Measurements from ENCODE around the gene HTR1B. TPM values are rescaled to one million over a fixed set of nuclear protein-coding genes. Genes with fewer than 3 reads are reported as not detected.

HTR1B gene
- total RNA-seq, 1 experiment from 2014 or later = not detected

- TF ChIP-seq EZH2 (IDR thresholded peaks at IDR 0.05; ENCODE audit: low read length, unreplicated experiment) = no peak
- TF ChIP-seq CTCF (conservative IDR thresholded peaks at IDR 0.05; ENCODE audit: low read depth, low read length) = no peak
- no peak for TF ChIP-seq EZH2phosphoT487 (IDR thresholded peaks at IDR 0.05; ENCODE audit: borderline replicate concordance, low read length)
- CTCF ChIA-PET = interaction anchor here (0.9 kb wide), 1 partner anchor 16 kb away, joined by 4 read pairs; no protein-coding TSS in a partner anchor
- POLR2A ChIA-PET (ENCODE audit: unreplicated experiment) = no interaction called here
- Histone ChIP-seq H3K9me2 (replicated peaks; ENCODE audit: low read length) (no peaks in the 10 kb centered on the region), H2AFZ (ENCODE audit: low read length) (no peak overlapping the region), H3K9me3 (ENCODE audit: low read length) (no peaks in the 10 kb centered on the region), H3K9ac (ENCODE audit: low read length) (no peak overlapping the region), H3F3A (ENCODE audit: low read length, unreplicated experiment) (no peaks in the 10 kb centered on the region), H3K36me3 (ENCODE audit: low read depth, low read length) (no peaks in the 10 kb centered on the region), H3K79me2 (ENCODE audit: low read length) (no peaks in the 10 kb centered on the region), H3K4me2 (ENCODE audit: low read length) (no peak overlapping the region), H3K27me3 (ENCODE audit: low read length) (no peaks in the 10 kb centered on the region), H3K4me1 (ENCODE audit: insufficient read depth, low read length) (no peaks in the 10 kb centered on the region), H4K20me1 (ENCODE audit: low read length) (no peaks in the 10 kb centered on the region), H3K27ac (ENCODE audit: low read length) (no peak overlapping the region), H3K4me3 (ENCODE audit: low read length) (no peak overlapping the region)
- intact Hi-C loops (cut with micrococcal nuclease) = no loop called here
- DNase-seq = no peak
- ATAC-seq = no peak
- BruUV-seq (replicated peaks) = no TSS peak
These were observed 38.5 kb downstream of the HTR1B start for GRCh38 chr6:77424761-77425160.

DNA sequence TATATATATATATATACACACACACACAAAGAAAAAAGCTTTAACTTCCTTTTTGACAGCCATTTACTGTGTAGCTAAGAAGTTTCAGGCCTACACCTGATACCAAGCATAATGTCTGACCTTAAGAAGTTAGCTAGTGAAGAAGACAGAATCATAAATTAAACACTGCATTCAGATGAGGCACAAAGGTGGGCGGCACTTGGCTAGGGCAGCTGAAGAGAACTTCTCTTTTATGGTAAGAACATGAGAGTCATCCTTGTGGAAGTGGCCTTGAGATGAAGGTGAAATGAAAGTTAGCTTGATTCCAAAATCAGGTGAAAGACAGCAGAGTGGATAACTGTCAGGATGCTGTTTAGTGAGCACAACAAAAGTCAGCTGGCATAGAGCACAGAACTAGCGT is 46.5 kb downstream of the HTR1B start:
- no peaks in the 10 kb centered on the region for H3K9me2 ChIP-seq (replicated peaks; ENCODE audit: low read length)
- ChIA-PET POLR2A (ENCODE audit: unreplicated experiment) (no interaction called here), CTCF (no interaction called here)
- no peaks in the 10 kb centered on the region for H4K20me1 ChIP-seq (ENCODE audit: low read length)
- no peaks in the 10 kb centered on the region for H3K36me3 ChIP-seq (ENCODE audit: low read depth, low read length)
- TF ChIP-seq EZH2 (IDR thresholded peaks at IDR 0.05; ENCODE audit: low read length, unreplicated experiment) (no peak), CTCF (conservative IDR thresholded peaks at IDR 0.05; ENCODE audit: low read depth, low read length) (no peak), EZH2phosphoT487 (IDR thresholded peaks at IDR 0.05; ENCODE audit: borderline replicate concordance, low read length) (no peak)
- DNase-seq (no peak), ATAC-seq (no peak)
- H3F3A ChIP-seq (ENCODE audit: low read length, unreplicated experiment) = no peaks in the 10 kb centered on the region
- H3K9me3 ChIP-seq (ENCODE audit: low read length) = no peaks in the 10 kb centered on the region
- H3K4me1 ChIP-seq (ENCODE audit: insufficient read depth, low read length) = no peaks in the 10 kb centered on the region
- H3K27me3 ChIP-seq (ENCODE audit: low read length) = no peaks in the 10 kb centered on the region
- BruUV-seq (replicated peaks) = no TSS peak
- H2AFZ ChIP-seq (ENCODE audit: low read length) = no peak overlapping the region
- no peak overlapping the region for H3K9ac ChIP-seq (ENCODE audit: low read length)
- no peaks in the 10 kb centered on the region for H3K79me2 ChIP-seq (ENCODE audit: low read length)
- H3K4me2 ChIP-seq (ENCODE audit: low read length) = no peak overlapping the region
- intact Hi-C loops (cut with micrococcal nuclease) = no loop called here
- H3K4me3 ChIP-seq (ENCODE audit: low read length) = no peak overlapping the region
- H3K27ac ChIP-seq (ENCODE audit: low read length) = no peak overlapping the region

DNA sequence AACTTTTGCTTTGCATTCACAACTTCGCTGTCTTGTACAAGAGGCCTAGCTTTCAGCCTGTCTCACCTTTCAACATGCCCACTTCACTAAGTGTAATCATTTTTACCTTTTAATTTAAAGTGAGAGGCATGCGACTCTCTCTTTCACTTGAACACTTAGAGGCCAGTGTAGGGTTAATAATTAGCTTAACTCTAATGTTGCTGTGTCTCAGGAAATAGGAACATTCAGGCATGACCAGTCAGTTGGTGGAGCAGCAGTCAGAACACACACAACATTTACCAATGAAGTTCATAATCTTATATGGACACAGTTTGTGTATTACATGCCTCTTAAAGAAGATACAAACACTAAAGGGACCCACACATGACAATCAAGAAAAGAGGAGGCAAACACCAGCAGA is 47.6 kb downstream of the HTR1B start:
- Histone ChIP-seq H3K27me3 (ENCODE audit: low read length) (no peaks in the 10 kb centered on the region), H3K79me2 (ENCODE audit: low read length) (no peaks in the 10 kb centered on the region), H3K36me3 (ENCODE audit: low read depth, low read length) (no peaks in the 10 kb centered on the region), H3K9me2 (replicated peaks; ENCODE audit: low read length) (no peaks in the 10 kb centered on the region), H3K9me3 (ENCODE audit: low read length) (no peaks in the 10 kb centered on the region), H3K27ac (ENCODE audit: low read length) (no peak overlapping the region), H4K20me1 (ENCODE audit: low read length) (no peaks in the 10 kb centered on the region), H3K4me3 (ENCODE audit: low read length) (no peak overlapping the region), H2AFZ (ENCODE audit: low read length) (no peak overlapping the region), H3K4me2 (ENCODE audit: low read length) (no peak overlapping the region), H3K4me1 (ENCODE audit: insufficient read depth, low read length) (no peaks in the 10 kb centered on the region), H3F3A (ENCODE audit: low read length, unreplicated experiment) (no peaks in the 10 kb centered on the region), H3K9ac (ENCODE audit: low read length) (no peak overlapping the region)
- DNase-seq = no peak
- no peak for TF ChIP-seq EZH2phosphoT487 (IDR thresholded peaks at IDR 0.05; ENCODE audit: borderline replicate concordance, low read length)
- TF ChIP-seq CTCF (conservative IDR thresholded peaks at IDR 0.05; ENCODE audit: low read depth, low read length) = no peak
- no peak for TF ChIP-seq EZH2 (IDR thresholded peaks at IDR 0.05; ENCODE audit: low read length, unreplicated experiment)
- ChIA-PET CTCF (no interaction called here), POLR2A (ENCODE audit: unreplicated experiment) (no interaction called here)
- BruUV-seq (replicated peaks) = no TSS peak
- intact Hi-C loops (cut with micrococcal nuclease) = no loop called here
- no peak for ATAC-seq

Other genes with a start within 250 kb of the HTR1B start
- not detected in 2 replicates for gene MEI4, start 189.5 kb upstream of the HTR1B start, total RNA-seq (2014; rRNA removed)